WTC11 (cell line): ENCODE data around the gene EIF3I. TPM values are rescaled to one million over a fixed set of nuclear protein-coding genes. Genes with fewer than 3 reads are reported as not detected.

Source experiments
- ATAC-seq: fragments of 200-7000 bp; cut with Tn5 transposase; 2 replicates; pipeline ENCODE4 v1.10.0; 2021; ENCODE audit warnings: mild to moderate bottlenecking, moderate library complexity
- CTCF ChIA-PET: fragments of 300-600 bp; sonication (Branson Sonifier 250); formaldehyde crosslinking; loops from one replicate; lab custom pipeline; 2021; ENCODE audit warnings: antibody characterized with exemption; lab: Charles Lee
- POLR2A ChIA-PET: fragments of 350-600 bp; sonication (Branson Sonifier 250); formaldehyde crosslinking; loops from one replicate; lab custom pipeline; 2021; ENCODE audit warnings: antibody characterized with exemption; lab: Charles Lee
- DNase-seq: peaks from one replicate; pipeline ENCODE4 v3.0.0; 2021; ENCODE audit warnings: low spot score
- H3K27ac Mint-ChIP-seq: 2 replicates; pipeline ENCODE4 v1.8.0; 2021; ENCODE audit warnings: mixed read lengths
- H3K27me3 Mint-ChIP-seq: 2 replicates; pipeline ENCODE4 v1.8.0; 2021; ENCODE audit warnings: low read depth, mild to moderate bottlenecking, moderate library complexity, mixed read lengths
- H3K36me3 Mint-ChIP-seq: 2 replicates; pipeline ENCODE4 v1.8.0; 2021; ENCODE audit warnings: mixed read lengths
- H3K4me1 Mint-ChIP-seq: 2 replicates; pipeline ENCODE4 v1.8.0; 2022; ENCODE audit warnings: mixed read lengths
- H3K4me3 Mint-ChIP-seq: 2 replicates; pipeline ENCODE4 v1.8.0; 2021; ENCODE audit warnings: mild to moderate bottlenecking, moderate library complexity, mixed read lengths
- H3K9me3 Mint-ChIP-seq: 2 replicates; pipeline ENCODE4 v1.8.0; 2021; ENCODE audit warnings: mixed read lengths
- ELF4 ChIP-seq: sonication (generic); formaldehyde crosslinking; IDR thresholded peaks from 2 replicates; pipeline ENCODE4 v1.8.1; 2022; ENCODE audit warnings: low read depth, mild to moderate bottlenecking, moderate library complexity, missing genetic modification reagents
- EMX1 ChIP-seq: fragments of 250-450 bp; sonication (Bioruptor Pico); IDR thresholded peaks from 2 replicates; pipeline ENCODE4 v1.8.0; 2021; ENCODE audit warnings: mild to moderate bottlenecking
- ESRRA ChIP-seq: sonication (generic); formaldehyde crosslinking; IDR thresholded peaks from 2 replicates; pipeline ENCODE4 v1.8.1; 2022; ENCODE audit warnings: mild to moderate bottlenecking, missing genetic modification reagents, borderline replicate concordance
- FOXK1 ChIP-seq: sonication (generic); formaldehyde crosslinking; IDR thresholded peaks from 2 replicates; pipeline ENCODE4 v1.8.0; 2022; ENCODE audit warnings: mild to moderate bottlenecking, moderate library complexity, missing genetic modification reagents
- FOXP1 ChIP-seq: sonication (generic); formaldehyde crosslinking; IDR thresholded peaks from 2 replicates; pipeline ENCODE4 v1.8.0; 2022; ENCODE audit warnings: missing genetic modification reagents, mild to moderate bottlenecking, moderate library complexity, borderline replicate concordance
- GABPB1 ChIP-seq: sonication (generic); formaldehyde crosslinking; IDR thresholded peaks from 2 replicates; pipeline ENCODE4 v1.8.1; 2023; ENCODE audit warnings: mild to moderate bottlenecking, missing genetic modification reagents
- GRHL2 ChIP-seq: fragments of 250-450 bp; sonication (Bioruptor Pico); IDR thresholded peaks from 2 replicates; pipeline ENCODE4 v1.8.0; 2022; ENCODE audit warnings: mild to moderate bottlenecking, moderate library complexity; ENCODE audit not compliant: insufficient replicate concordance, severe bottlenecking
- JAZF1 ChIP-seq: fragments of 250-450 bp; sonication (Bioruptor Pico); IDR thresholded peaks from 2 replicates; pipeline ENCODE4 v1.9.0; 2021; ENCODE audit warnings: moderate library complexity, mild to moderate bottlenecking, inconsistent platforms
- MAX ChIP-seq: sonication (generic); formaldehyde crosslinking; IDR thresholded peaks from 2 replicates; pipeline ENCODE4 v1.8.0; 2022; ENCODE audit warnings: mild to moderate bottlenecking, missing genetic modification reagents
- MLX ChIP-seq: sonication (generic); formaldehyde crosslinking; IDR thresholded peaks from 2 replicates; pipeline ENCODE4 v1.8.1; 2023; ENCODE audit warnings: mild to moderate bottlenecking, missing genetic modification reagents, moderate library complexity
- NFATC4 ChIP-seq: fragments of 250-450 bp; sonication (Bioruptor Pico); IDR thresholded peaks from 2 replicates; pipeline ENCODE4 v1.9.0; 2021; ENCODE audit warnings: mild to moderate bottlenecking
- NFE2L1 ChIP-seq: sonication (generic); formaldehyde crosslinking; IDR thresholded peaks from 2 replicates; pipeline ENCODE4 v1.8.1; 2023; ENCODE audit warnings: missing genetic modification reagents
- NR1H2 ChIP-seq: sonication (generic); formaldehyde crosslinking; IDR thresholded peaks from 2 replicates; pipeline ENCODE4 v1.9.0; 2021; ENCODE audit warnings: mild to moderate bottlenecking, moderate library complexity, missing genetic modification reagents
- NR3C1 ChIP-seq: sonication (generic); formaldehyde crosslinking; conservative IDR thresholded peaks from 2 replicates; pipeline ENCODE4 v1.8.1; 2023; ENCODE audit warnings: low read depth, mild to moderate bottlenecking, missing genetic modification reagents
- RELA ChIP-seq: sonication (generic); formaldehyde crosslinking; IDR thresholded peaks from 2 replicates; pipeline ENCODE4 v1.8.1; 2022; ENCODE audit warnings: missing genetic modification reagents, mild to moderate bottlenecking, borderline replicate concordance
- SMAD3 ChIP-seq: sonication (generic); formaldehyde crosslinking; IDR thresholded peaks from 2 replicates; pipeline ENCODE4 v1.8.0; 2022; ENCODE audit warnings: missing genetic modification reagents, mild to moderate bottlenecking, borderline replicate concordance
- TEAD1 ChIP-seq: sonication (generic); formaldehyde crosslinking; IDR thresholded peaks from 2 replicates; pipeline ENCODE4 v1.8.0; 2022; ENCODE audit warnings: mild to moderate bottlenecking, missing genetic modification reagents
- TEAD4 ChIP-seq: sonication (generic); formaldehyde crosslinking; IDR thresholded peaks from 2 replicates; pipeline ENCODE4 v1.8.0; 2022; ENCODE audit warnings: mild to moderate bottlenecking, missing genetic modification reagents
- TP53 ChIP-seq: sonication (generic); formaldehyde crosslinking; IDR thresholded peaks from 2 replicates; pipeline ENCODE4 v1.8.1; 2023; ENCODE audit warnings: mild to moderate bottlenecking, missing genetic modification reagents
- ZBTB21 ChIP-seq: sonication (generic); formaldehyde crosslinking; IDR thresholded peaks from 2 replicates; pipeline ENCODE4 v1.8.1; 2023; ENCODE audit warnings: mild to moderate bottlenecking, missing genetic modification reagents, borderline replicate concordance
- ZNF263 ChIP-seq: sonication (generic); formaldehyde crosslinking; IDR thresholded peaks from 2 replicates; pipeline ENCODE4 v1.8.1; 2022; ENCODE audit warnings: low read depth, mild to moderate bottlenecking, moderate library complexity, missing genetic modification reagents
- ZNF281 ChIP-seq: sonication (generic); formaldehyde crosslinking; IDR thresholded peaks from 2 replicates; pipeline ENCODE4 v1.8.0; 2023; ENCODE audit warnings: mild to moderate bottlenecking, missing genetic modification reagents
- ZNF416 ChIP-seq: fragments of 250-450 bp; sonication (Bioruptor Pico); IDR thresholded peaks from 2 replicates; pipeline ENCODE4 v1.9.0; 2021; ENCODE audit warnings: mild to moderate bottlenecking, inconsistent platforms
- total RNA-seq: library from RNA; stranded (reverse); gene quantifications from 3 replicates; pipeline ENCODE4 v1.2.3, GENCODE V29; 2021
- TF ChIP-seq, protein P1 (sequence below): sonication (generic); formaldehyde crosslinking; IDR thresholded peaks from 2 replicates; pipeline ENCODE4 v1.8.0; 2022; ENCODE audit warnings: missing genetic modification reagents
- TF ChIP-seq, protein P2 (sequence below): fragments of 250-450 bp; sonication (Bioruptor Pico); IDR thresholded peaks from 2 replicates; pipeline ENCODE4 v1.9.0; 2021; ENCODE audit warnings: mild to moderate bottlenecking
- TF ChIP-seq, protein P3 (sequence below): sonication (generic); formaldehyde crosslinking; IDR thresholded peaks from 2 replicates; pipeline ENCODE4 v1.8.1; 2023; ENCODE audit warnings: mild to moderate bottlenecking, missing genetic modification reagents, moderate library complexity

Gene EIF3I
- total RNA-seq, 1 experiment from 2014 or later = 237 TPM

GRCh38 chr1:32240140-32240951 is 18.1 kb downstream of the EIF3I start (continued):
- TF ChIP-seq NR3C1 (CRISPR knock-in tag) (no peak), ZNF263 (no peak), NFATC4 (no peak), TEAD4 (CRISPR knock-in tag) (0 out of 2 replicates have a peak, but pooled peaks have one; percentile 49), EMX1 (CRISPR knock-in tag) (no peak), NFE2L1 (CRISPR knock-in tag) (peak; percentile 54; the same call in 1 of the 2 replicates), FOXK1 (CRISPR knock-in tag) (peak; percentile 16; the same call in 1 of the 2 replicates), GRHL2 (CRISPR knock-in tag) (no peak), ELF4 (CRISPR knock-in tag) (no peak), TP53 (CRISPR knock-in tag) (peak; percentile 91), MAX (no peak; the same call in 1 of the 2 replicates), FOXP1 (CRISPR knock-in tag) (0 out of 2 replicates have a peak, but pooled peaks have one; percentile 66), RELA (CRISPR knock-in tag) (no peak)

- ChIA-PET POLR2A (interaction anchor here (0.6 to 3.2 kb wide), 16 partner anchors 8 to 168 kb away, joined by 3 to 30 read pairs (median 6); partner anchors contain the start of genes BSDC1, CCDC28B, HDAC1 and IQCC), CTCF (interaction anchor here (0.6 to 4.9 kb wide), 16 partner anchors 8 to 122 kb away, joined by 3 to 75 read pairs (median 5); partner anchors contain the start of genes CCDC28B, EIF3I, HDAC1 and TMEM234)
- Mint-ChIP-seq H3K27me3 (peaks cover 3% of the 10 kb centered on the region; the same call in 1 of the 2 replicates), H3K9me3 (no peaks in the 10 kb centered on the region), H3K27ac (peak overlapping the region; percentile 78), H3K36me3 (peaks cover under 1% of the 10 kb centered on the region; the same call in 1 of the 2 replicates), H3K4me3 (peak overlapping the region; percentile 84), H3K4me1 (peaks cover 21% of the 10 kb centered on the region)
- DNase-seq = peak; percentile 67
- peak; percentile 10 for ATAC-seq
- TF ChIP-seq ZNF416 (CRISPR knock-in tag) (no peak), NR1H2 (CRISPR knock-in tag) (no peak), GRHL2 (CRISPR knock-in tag) (no peak), TEAD1 (0 out of 2 replicates have a peak, but pooled peaks have one; percentile 24), GABPB1 (CRISPR knock-in tag) (peak; percentile 49; the same call in 1 of the 2 replicates), SMAD3 (CRISPR knock-in tag) (no peak), ZBTB21 (CRISPR knock-in tag) (no peak), NR3C1 (CRISPR knock-in tag) (no peak), ZNF281 (CRISPR knock-in tag) (peak; percentile 67; the same call in 1 of the 2 replicates), ESRRA (CRISPR knock-in tag) (no peak), JAZF1 (CRISPR knock-in tag) (no peak), RELA (CRISPR knock-in tag) (no peak), MLX (CRISPR knock-in tag) (no peak)
- TF ChIP-seq, protein P1, sequence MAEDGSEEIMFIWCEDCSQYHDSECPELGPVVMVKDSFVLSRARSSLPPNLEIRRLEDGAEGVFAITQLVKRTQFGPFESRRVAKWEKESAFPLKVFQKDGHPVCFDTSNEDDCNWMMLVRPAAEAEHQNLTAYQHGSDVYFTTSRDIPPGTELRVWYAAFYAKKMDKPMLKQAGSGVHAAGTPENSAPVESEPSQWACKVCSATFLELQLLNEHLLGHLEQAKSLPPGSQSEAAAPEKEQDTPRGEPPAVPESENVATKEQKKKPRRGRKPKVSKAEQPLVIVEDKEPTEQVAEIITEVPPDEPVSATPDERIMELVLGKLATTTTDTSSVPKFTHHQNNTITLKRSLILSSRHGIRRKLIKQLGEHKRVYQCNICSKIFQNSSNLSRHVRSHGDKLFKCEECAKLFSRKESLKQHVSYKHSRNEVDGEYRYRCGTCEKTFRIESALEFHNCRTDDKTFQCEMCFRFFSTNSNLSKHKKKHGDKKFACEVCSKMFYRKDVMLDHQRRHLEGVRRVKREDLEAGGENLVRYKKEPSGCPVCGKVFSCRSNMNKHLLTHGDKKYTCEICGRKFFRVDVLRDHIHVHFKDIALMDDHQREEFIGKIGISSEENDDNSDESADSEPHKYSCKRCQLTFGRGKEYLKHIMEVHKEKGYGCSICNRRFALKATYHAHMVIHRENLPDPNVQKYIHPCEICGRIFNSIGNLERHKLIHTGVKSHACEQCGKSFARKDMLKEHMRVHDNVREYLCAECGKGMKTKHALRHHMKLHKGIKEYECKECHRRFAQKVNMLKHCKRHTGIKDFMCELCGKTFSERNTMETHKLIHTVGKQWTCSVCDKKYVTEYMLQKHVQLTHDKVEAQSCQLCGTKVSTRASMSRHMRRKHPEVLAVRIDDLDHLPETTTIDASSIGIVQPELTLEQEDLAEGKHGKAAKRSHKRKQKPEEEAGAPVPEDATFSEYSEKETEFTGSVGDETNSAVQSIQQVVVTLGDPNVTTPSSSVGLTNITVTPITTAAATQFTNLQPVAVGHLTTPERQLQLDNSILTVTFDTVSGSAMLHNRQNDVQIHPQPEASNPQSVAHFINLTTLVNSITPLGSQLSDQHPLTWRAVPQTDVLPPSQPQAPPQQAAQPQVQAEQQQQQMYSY = no peak
- TF ChIP-seq, protein P2, sequence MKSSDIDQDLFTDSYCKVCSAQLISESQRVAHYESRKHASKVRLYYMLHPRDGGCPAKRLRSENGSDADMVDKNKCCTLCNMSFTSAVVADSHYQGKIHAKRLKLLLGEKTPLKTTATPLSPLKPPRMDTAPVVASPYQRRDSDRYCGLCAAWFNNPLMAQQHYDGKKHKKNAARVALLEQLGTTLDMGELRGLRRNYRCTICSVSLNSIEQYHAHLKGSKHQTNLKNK = no peak
- TF ChIP-seq, protein P3, sequence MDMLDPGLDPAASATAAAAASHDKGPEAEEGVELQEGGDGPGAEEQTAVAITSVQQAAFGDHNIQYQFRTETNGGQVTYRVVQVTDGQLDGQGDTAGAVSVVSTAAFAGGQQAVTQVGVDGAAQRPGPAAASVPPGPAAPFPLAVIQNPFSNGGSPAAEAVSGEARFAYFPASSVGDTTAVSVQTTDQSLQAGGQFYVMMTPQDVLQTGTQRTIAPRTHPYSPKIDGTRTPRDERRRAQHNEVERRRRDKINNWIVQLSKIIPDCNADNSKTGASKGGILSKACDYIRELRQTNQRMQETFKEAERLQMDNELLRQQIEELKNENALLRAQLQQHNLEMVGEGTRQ (CRISPR knock-in tag) = no peak
Measured at GRCh38 chr1:32241001-32241763, 19.0 kb downstream of the EIF3I start.
